ENCODE results near the gene PHF21A.

The PHF21A gene

GRCh38 chr11:45933846-45934579 lies 187.2 kb downstream of the PHF21A start:
- DNase-seq (ENCODE audit: low spot score): no peak

- DNase-seq (ENCODE audit: low spot score): peak; percentile 24
These were observed 188.0 kb downstream of the PHF21A start for GRCh38 chr11:45933131-45933831.

GRCh38 chr11:45932217-45932616 lies 189.0 kb downstream of the PHF21A start:
- DNase-seq (ENCODE audit: low spot score): no peak

GRCh38 chr11:45931739-45932138 lies 189.5 kb downstream of the PHF21A start:
- no peak for DNase-seq (ENCODE audit: low spot score)

GRCh38 chr11:45930951-45931570 lies 190.2 kb downstream of the PHF21A start:
- no peak for DNase-seq (ENCODE audit: low spot score)

GRCh38 chr11:45930031-45930794 lies 191.0 kb downstream of the PHF21A start:
- DNase-seq (ENCODE audit: low spot score): no peak

GRCh38 chr11:45929486-45930030 lies 191.7 kb downstream of the PHF21A start:
- DNase-seq (ENCODE audit: low spot score): no peak

GRCh38 chr11:45928535-45929215 lies 192.6 kb downstream of the PHF21A start:
- no peak for DNase-seq (ENCODE audit: low spot score)

GRCh38 chr11:45927684-45928413 lies 193.4 kb downstream of the PHF21A start:
- DNase-seq (ENCODE audit: low spot score): no peak

GRCh38 chr11:45927332-45927683 lies 193.9 kb downstream of the PHF21A start:
- no peak for DNase-seq (ENCODE audit: low spot score)

GRCh38 chr11:45926536-45927331 lies 194.5 kb downstream of the PHF21A start:
- no peak for DNase-seq (ENCODE audit: low spot score)

- DNase-seq (ENCODE audit: low spot score): no peak
These were observed 195.3 kb downstream of the PHF21A start for GRCh38 chr11:45926001-45926401.

- no peak for DNase-seq (ENCODE audit: low spot score)
These were observed 195.7 kb downstream of the PHF21A start for GRCh38 chr11:45925550-45925949.

GRCh38 chr11:45924927-45925326 lies 196.3 kb downstream of the PHF21A start:
- DNase-seq (ENCODE audit: low spot score): no peak

- DNase-seq (ENCODE audit: low spot score): no peak
These were observed 197.0 kb downstream of the PHF21A start for GRCh38 chr11:45924036-45924915.

GRCh38 chr11:45922425-45923082 lies 198.7 kb downstream of the PHF21A start, which contains the start of gene LARGE2:
LARGE2 (plus strand) TSS chr11:45922656; CDS start chr11:45922883, 227 bp downstream.
- no peak for DNase-seq (ENCODE audit: low spot score)

GRCh38 chr11:45921561-45922424 lies 199.5 kb downstream of the PHF21A start:
- DNase-seq (ENCODE audit: low spot score): no peak
